Stimulated activated CD4-positive, alpha-beta T cell treated with anti-CD3 and anti-CD28 coated beads, Interleukin-15, amount 100 ng/mL, for 1 hour (primary cell): ENCODE results near the gene TMEM235.

Source experiments
- DNase-seq, 2 donors: peaks; one replicate each; pipeline ENCODE4 v3.0.0-alpha.2; 2020; ENCODE audit warnings: low read depth in 1 of 2, low spot score in 1 of 2

Gene TMEM235

GRCh38 chr17:78271419-78272170 lies 40.2 kb downstream of the TMEM235 start:
- no peak for DNase-seq

- DNase-seq = peak in 1 of 2 donors; percentile 37
Measured at GRCh38 chr17:78272181-78272913, 40.9 kb downstream of the TMEM235 start.

DNA sequence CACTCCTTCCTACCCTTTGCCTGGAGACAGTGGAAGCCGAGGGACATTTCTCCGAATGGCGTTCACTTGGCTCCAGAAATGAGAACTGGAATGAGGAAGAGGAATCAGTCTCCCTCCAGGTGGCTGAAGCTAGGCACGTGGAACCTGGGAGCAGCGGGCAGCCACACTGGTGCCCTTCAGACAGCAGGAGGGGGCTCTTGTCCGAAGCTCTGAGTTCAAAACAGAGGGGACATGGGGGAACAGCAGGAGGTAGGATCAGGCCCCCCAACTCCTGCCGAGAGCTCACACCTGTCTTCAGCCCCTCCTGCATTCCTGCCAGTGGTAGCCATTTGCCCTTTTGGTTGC lies 41.5 kb downstream of the TMEM235 start:
- no peak for DNase-seq

GRCh38 chr17:78273813-78274212 lies 42.4 kb downstream of the TMEM235 start:
- no peak for DNase-seq

DNA sequence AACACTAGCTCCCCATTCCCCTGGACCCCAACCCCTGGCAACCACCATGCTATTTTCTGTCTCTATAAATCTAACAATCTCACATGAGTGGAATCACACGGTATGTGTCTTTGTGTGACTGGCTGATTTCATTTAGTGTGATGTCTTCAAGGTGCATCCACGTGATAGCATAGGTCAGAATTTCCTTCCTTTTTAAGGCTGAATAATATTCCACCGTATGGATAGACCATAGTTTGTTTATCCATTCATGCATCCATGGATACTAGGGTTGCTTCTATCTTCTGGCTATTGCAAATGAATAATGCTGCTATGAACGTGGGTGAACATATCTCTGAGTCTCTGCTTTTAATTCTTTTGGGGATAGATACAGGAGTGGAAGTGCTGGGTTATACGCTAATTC lies 43.9 kb downstream of the TMEM235 start:
- DNase-seq = no peak

GRCh38 chr17:78276098-78276887 lies 44.9 kb downstream of the TMEM235 start:
- DNase-seq = no peak

GRCh38 chr17:78278139-78278741 lies 46.8 kb downstream of the TMEM235 start:
- DNase-seq = no peak

DNA sequence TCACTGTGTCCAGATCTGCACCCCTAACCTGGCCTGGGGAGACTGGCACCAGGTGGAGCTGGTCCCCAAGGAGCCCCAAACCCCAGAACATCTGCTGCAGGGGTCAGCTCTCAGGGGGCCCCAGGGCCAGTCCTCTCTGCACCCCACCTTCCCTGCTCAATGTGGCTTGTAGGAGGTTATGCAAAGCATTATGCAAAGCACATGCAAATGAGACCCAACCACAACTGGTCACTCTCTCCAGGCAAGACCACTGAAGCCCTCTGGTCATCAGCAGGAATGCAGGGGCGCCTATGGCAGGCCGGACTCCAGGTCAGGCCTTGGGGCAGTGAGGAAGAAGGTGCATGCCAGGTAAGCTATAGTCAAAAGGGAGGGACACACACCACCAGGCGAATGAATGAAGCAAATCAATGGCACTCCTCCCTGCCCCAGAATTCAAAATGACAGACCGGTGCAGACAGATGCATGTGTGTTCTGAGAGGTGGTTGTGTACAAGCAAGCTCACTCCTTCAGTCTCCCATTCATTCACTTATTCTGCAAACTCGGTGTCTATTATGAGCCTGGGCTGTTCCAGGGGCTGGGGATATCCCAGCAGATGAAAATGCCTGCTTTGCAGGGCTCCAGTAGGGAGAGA lies 48.0 kb downstream of the TMEM235 start:
- no peak for DNase-seq

- DNase-seq = no peak
Measured at GRCh38 chr17:78281249-78281845, 49.9 kb downstream of the TMEM235 start.

- no peak for DNase-seq
Measured at GRCh38 chr17:78284146-78284545, 52.7 kb downstream of the TMEM235 start.

DNA sequence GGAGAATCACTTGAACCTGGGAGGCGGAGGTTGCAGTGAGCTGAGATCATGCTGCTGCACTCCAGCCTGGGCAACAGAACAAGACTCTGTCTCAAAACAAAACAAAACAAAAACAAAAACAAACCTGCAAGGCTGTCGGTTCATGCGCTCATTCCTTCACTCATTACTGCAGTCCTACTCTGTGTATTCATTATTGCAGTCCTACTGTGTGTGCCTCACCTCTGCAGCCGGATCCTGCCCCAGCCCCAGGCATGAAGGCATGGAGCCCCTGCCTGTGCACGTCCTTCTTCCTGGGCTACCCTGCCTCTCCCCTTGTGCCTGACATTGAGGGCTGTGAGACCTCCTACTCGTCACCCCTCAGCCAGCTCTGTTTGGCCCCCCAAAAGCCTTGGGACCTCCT lies 57.6 kb downstream of the TMEM235 start:
- DNase-seq = no peak

DNA sequence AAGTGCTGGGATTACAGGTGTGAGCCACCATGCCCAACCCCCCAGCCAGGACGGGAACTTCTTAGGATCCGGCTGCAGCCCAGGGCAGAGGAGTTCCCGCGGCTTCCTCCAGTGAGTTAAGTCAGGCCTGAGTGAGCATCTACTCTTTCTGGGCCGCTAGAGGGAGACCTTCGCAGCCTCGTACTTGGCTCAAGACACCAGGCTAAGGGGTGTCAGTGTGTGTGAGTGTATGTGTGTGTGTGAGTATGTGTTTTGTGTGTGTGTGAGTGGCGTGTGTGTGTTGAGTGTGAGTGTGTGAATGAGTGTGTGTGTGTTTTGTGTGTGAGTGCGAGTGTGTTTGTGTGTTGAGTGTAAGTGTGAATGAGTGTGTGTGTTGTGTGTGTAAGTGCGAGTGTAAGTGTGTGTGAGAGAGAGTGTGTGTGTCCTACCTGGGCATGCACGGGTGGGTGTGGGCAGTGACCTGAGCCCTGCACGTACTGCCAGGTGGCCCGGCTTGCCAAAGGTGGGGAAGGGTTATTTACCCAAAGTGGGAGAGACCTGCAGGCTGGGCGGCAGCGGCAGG lies 58.5 kb downstream of the TMEM235 start:
- peak; percentile 42 to 52 for DNase-seq
